Endothelial cell of umbilical vein (primary cell): ENCODE measurements around the gene BRD2. TPM values are rescaled to one million over a fixed set of nuclear protein-coding genes. Genes with fewer than 3 reads are reported as not detected.

Experiments used
- BruUV-seq: library from RNA; stranded (reverse); fragments of 400-500 nt; replicated peaks from 2 replicates; lab custom pipeline; 2021; lab: Mats Ljungman, UMichigan
- CTCF ChIA-PET: fragments of 300-600, 350-600 bp; sonication (Branson Sonifier 250); formaldehyde crosslinking; loops from one replicate; lab custom pipeline; 2021; ENCODE audit warnings: antibody characterized with exemption, inconsistent platforms; lab: Charles Lee
- POLR2A ChIA-PET: fragments of 300-600, 350-600 bp; sonication (Branson Sonifier 250); formaldehyde crosslinking; loops from one replicate; lab custom pipeline; 2021; ENCODE audit warnings: antibody characterized with exemption, inconsistent platforms; lab: Charles Lee
- DNase-seq: peaks from one replicate; pipeline ENCODE4 v3.0.0-alpha.2; 2011; ENCODE audit warnings: low read depth, low spot score
- FAIRE-seq: peaks from 2 replicates; lab custom pipeline; 2011; peaks lifted over from hg19 to GRCh38; lab: Jason Lieb, UNC
- H2AFZ ChIP-seq: 2 replicates; pipeline ENCODE4 v1.6.0; 2012; ENCODE audit warnings: low read depth, low read length, control low read depth, inconsistent platforms
- H3K27ac ChIP-seq: 2 replicates; pipeline ENCODE4 v1.5.1; 2011; ENCODE audit warnings: low read depth, mild to moderate bottlenecking, control low read depth, low read length, moderate library complexity; ENCODE audit not compliant: insufficient read depth
- H3K27me3 ChIP-seq, 2 experiments: 2 replicates each; pipeline versions ENCODE4 v1.6.0 to v1.6.1; 2011; ENCODE audit warnings: low read length in 2 of 2, mixed read lengths in 1 of 2; ENCODE audit not compliant: control insufficient read depth in 2 of 2, insufficient read depth in 2 of 2
- H3K36me3 ChIP-seq, 2 experiments: 2 replicates in 1 of 2; 3 replicates in 1 of 2; pipeline ENCODE4 v1.5.1; 2011; ENCODE audit warnings: low read length in 2 of 2, mild to moderate bottlenecking in 1 of 2, moderate library complexity in 1 of 2; ENCODE audit not compliant: control insufficient read depth in 2 of 2, insufficient read depth in 2 of 2; ENCODE audit errors: extremely low read depth in 1 of 2
- H3K4me1 ChIP-seq: 3 replicates; pipeline ENCODE4 v1.5.1; 2011; ENCODE audit warnings: mild to moderate bottlenecking, low read length; ENCODE audit not compliant: control insufficient read depth, insufficient read depth; ENCODE audit errors: extremely low read depth
- H3K4me2 ChIP-seq: 2 replicates; pipeline ENCODE4 v1.6.1; 2011; ENCODE audit warnings: low read length, control low read depth, mixed read lengths; ENCODE audit not compliant: insufficient read depth
- H3K4me3 ChIP-seq, 3 experiments: fragments of 200-600 bp in 1 of 3; sonication (generic), shearing (Covaris generic) in 1 of 3; replicated peaks in 1 of 3; 2 replicates each; pipeline ENCODE4 v1.5.1; 2011 to 2016; ENCODE audit warnings: control low read depth in 3 of 3, low read length in 3 of 3, mild to moderate bottlenecking in 2 of 3, inconsistent platforms in 1 of 3, low read depth in 1 of 3, moderate library complexity in 1 of 3; ENCODE audit not compliant: insufficient read depth in 1 of 3
- H3K79me2 ChIP-seq: 2 replicates; pipeline ENCODE4 v1.6.0; 2012; ENCODE audit warnings: low read length, inconsistent platforms; ENCODE audit not compliant: control insufficient read depth, insufficient read depth
- H3K9ac ChIP-seq: replicated peaks from 2 replicates; pipeline ENCODE3; 2011; ENCODE audit warnings: low read length, control low read depth; ENCODE audit not compliant: insufficient read depth; ENCODE audit errors: extremely low read depth
- H3K9me1 ChIP-seq: replicated peaks from 3 replicates; pipeline ENCODE4 v1.6.0; 2011; ENCODE audit warnings: mild to moderate bottlenecking, low read length; ENCODE audit not compliant: control insufficient read depth, insufficient read depth; ENCODE audit errors: extremely low read depth
- H3K9me3 ChIP-seq: replicated peaks from 2 replicates; pipeline ENCODE4 v1.5.1; 2012; ENCODE audit warnings: low read length, inconsistent platforms; ENCODE audit not compliant: control insufficient read depth, insufficient read depth
- H4K20me1 ChIP-seq: replicated peaks from 2 replicates; pipeline ENCODE3; 2011; ENCODE audit warnings: mild to moderate bottlenecking, low read length; ENCODE audit not compliant: control insufficient read depth, insufficient read depth; ENCODE audit errors: extremely low read depth
- EZH2 ChIP-seq: IDR thresholded peaks from 2 replicates; pipeline ENCODE4 v1.6.1; 2012; ENCODE audit warnings: borderline replicate concordance, low read depth, mild to moderate bottlenecking, moderate library complexity, low read length, inconsistent platforms; ENCODE audit not compliant: severe bottlenecking
- FOS ChIP-seq: IDR thresholded peaks from 2 replicates; pipeline ENCODE4 v1.6.1; 2011; ENCODE audit warnings: mild to moderate bottlenecking, low read length, moderate library complexity, borderline replicate concordance; ENCODE audit not compliant: insufficient read depth
- GATA2 ChIP-seq: IDR thresholded peaks from 2 replicates; pipeline ENCODE4 v1.7.0; 2011; ENCODE audit warnings: low read depth, mild to moderate bottlenecking, moderate library complexity, mixed read lengths, low read length; ENCODE audit not compliant: insufficient read length, insufficient read depth
- JUN ChIP-seq: IDR thresholded peaks from 2 replicates; pipeline ENCODE4 v1.6.1; 2011; ENCODE audit warnings: borderline replicate concordance, low read depth; ENCODE audit not compliant: insufficient read length, insufficient read depth
- MYC ChIP-seq: IDR thresholded peaks from one replicate; pipeline ENCODE4 v1.6.1; 2011; ENCODE audit warnings: mild to moderate bottlenecking, low read depth, low read length
- POLR2A ChIP-seq: IDR thresholded peaks from 2 replicates; pipeline ENCODE4 v1.6.1; 2012; ENCODE audit warnings: low read depth, mild to moderate bottlenecking, control low read depth, low read length
- POLR2AphosphoS5 ChIP-seq: IDR thresholded peaks from 2 replicates; pipeline ENCODE4 v1.6.1; 2012; ENCODE audit warnings: low read depth, mild to moderate bottlenecking, control low read depth, low read length, moderate library complexity; ENCODE audit not compliant: insufficient read depth
- dilution Hi-C: fragments of 300-500 bp; cut with MboI; formaldehyde crosslinking; loops from one replicate; pipeline ENCODE4 v1.15.0; 2019; ENCODE audit warnings: low sequenced_read_pairs; ENCODE audit not compliant: extremely low pct_ligation_motif_present
- intact Hi-C: fragments of 100-400 bp; cut with micrococcal nuclease; formaldehyde crosslinking; loops from one replicate; pipeline ENCODE4 v1.10.0; 2022
- polyA plus RNA-seq, 4 experiments: library from polyadenylated mRNA; depleted of rRNA in 3 of 4; stranded (reverse) in 3 of 4; unstranded in 1 of 4; fragments of >200 nt; gene quantifications; 2 replicates each; pipeline versions ENCODE4 v1.2.1 to v1.2.3, GENCODE V29; 2011 to 2012; ENCODE audit warnings: missing spikeins in 1 of 4
- total RNA-seq: library from RNA; stranded (reverse); gene quantifications from 2 replicates; pipeline ENCODE4 v1.2.3, GENCODE V29; 2021
- TF ChIP-seq, protein P1 (sequence below): IDR thresholded peaks from 2 replicates; pipeline ENCODE4 v1.6.1; 2011; ENCODE audit not compliant: insufficient read depth, insufficient read length
- TF ChIP-seq, protein P2 (sequence below), 2 donors: IDR thresholded peaks; 1 replicate in 1 of 2; 2 replicates in 1 of 2; pipeline ENCODE4 v1.5.1; 2011; ENCODE audit warnings: low read length in 2 of 2, mild to moderate bottlenecking in 2 of 2, moderate library complexity in 2 of 2, control low read depth in 1 of 2, inconsistent platforms in 1 of 2, low read depth in 1 of 2; ENCODE audit not compliant: insufficient read depth in 1 of 2; ENCODE audit errors: extremely low read depth in 1 of 2

Gene BRD2
- total and polyA plus RNA-seq, 2 donors (not counting 3 experiments of a cell fraction or from before 2014, with no cell fraction given), result 131 to 197 TPM

DNA sequence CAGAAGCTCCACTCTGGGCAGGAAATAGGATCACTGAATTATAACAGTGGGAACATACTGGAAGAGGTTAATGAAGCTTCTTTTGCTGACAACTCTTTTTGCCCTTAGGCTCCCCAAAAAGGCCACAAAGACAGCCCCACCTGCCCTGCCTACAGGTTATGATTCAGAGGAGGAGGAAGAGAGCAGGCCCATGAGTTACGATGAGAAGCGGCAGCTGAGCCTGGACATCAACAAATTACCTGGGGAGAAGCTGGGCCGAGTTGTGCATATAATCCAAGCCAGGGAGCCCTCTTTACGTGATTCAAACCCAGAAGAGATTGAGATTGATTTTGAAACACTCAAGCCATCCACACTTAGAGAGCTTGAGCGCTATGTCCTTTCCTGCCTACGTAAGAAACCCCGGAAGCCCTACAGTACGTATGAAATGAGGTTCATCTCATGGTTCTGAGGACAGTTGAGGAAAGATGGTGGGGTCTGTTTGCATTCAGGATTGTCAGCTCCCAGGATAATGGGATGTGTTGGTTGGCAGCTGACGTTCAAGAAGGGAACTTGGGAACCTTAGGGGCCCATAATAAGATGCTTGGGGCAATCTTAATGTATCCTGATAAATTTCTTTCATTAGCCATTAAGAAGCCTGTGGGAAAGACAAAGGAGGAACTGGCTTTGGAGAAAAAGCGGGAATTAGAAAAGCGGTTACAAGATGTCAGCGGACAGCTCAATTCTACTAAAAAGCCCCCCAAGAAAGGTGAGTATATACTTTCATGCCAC, 11.5 kb downstream of the BRD2 start:
- Histone ChIP-seq H3K4me2 (no peak overlapping the region), H4K20me1 (peaks cover 32% of the 10 kb centered on the region), H3K79me2 (peaks cover 47% of the 10 kb centered on the region), H3K9ac (no peak overlapping the region), H3K9me1 (no peaks in the 10 kb centered on the region), H3K9me3 (no peaks in the 10 kb centered on the region), H2AFZ (no peak overlapping the region), H3K4me1 (peaks cover 13% of the 10 kb centered on the region), H3K27ac (no peak overlapping the region), H3K27me3 (no peaks in the 10 kb centered on the region), H3K36me3 (peaks cover 46 to 53% of the 10 kb centered on the region in 2 experiments), H3K4me3 (no peak overlapping the region)
- no peak for DNase-seq
- dilution Hi-C loops (no loop called here), intact Hi-C loops (loop anchor here (10.0 kb wide), 1 partner anchor 435 kb away; the partner anchor contains the start of genes CUTA and PHF1)
- ChIA-PET POLR2A (interaction anchor here (0.6 to 2.2 kb wide), 2 partner anchors 8 to 258 kb away, joined by 3 to 27 read pairs; no protein-coding TSS in a partner anchor), CTCF (interaction anchor here (1.0 to 12.6 kb wide), 4 partner anchors 8 to 142 kb away, joined by 3 to 580 read pairs (median 12); partner anchors contain the start of genes HLA-DMA and TAP2)
- FAIRE-seq, result no peak
- BruUV-seq, result no TSS peak
- TF ChIP-seq FOS, result no peak
- no peak for TF ChIP-seq EZH2
- no peak for TF ChIP-seq JUN
- no peak for TF ChIP-seq POLR2A
- TF ChIP-seq, protein P1, sequence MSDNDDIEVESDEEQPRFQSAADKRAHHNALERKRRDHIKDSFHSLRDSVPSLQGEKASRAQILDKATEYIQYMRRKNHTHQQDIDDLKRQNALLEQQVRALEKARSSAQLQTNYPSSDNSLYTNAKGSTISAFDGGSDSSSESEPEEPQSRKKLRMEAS, result no peak
- no peak for TF ChIP-seq MYC
- TF ChIP-seq POLR2AphosphoS5, result no peak
- TF ChIP-seq, protein P2, sequence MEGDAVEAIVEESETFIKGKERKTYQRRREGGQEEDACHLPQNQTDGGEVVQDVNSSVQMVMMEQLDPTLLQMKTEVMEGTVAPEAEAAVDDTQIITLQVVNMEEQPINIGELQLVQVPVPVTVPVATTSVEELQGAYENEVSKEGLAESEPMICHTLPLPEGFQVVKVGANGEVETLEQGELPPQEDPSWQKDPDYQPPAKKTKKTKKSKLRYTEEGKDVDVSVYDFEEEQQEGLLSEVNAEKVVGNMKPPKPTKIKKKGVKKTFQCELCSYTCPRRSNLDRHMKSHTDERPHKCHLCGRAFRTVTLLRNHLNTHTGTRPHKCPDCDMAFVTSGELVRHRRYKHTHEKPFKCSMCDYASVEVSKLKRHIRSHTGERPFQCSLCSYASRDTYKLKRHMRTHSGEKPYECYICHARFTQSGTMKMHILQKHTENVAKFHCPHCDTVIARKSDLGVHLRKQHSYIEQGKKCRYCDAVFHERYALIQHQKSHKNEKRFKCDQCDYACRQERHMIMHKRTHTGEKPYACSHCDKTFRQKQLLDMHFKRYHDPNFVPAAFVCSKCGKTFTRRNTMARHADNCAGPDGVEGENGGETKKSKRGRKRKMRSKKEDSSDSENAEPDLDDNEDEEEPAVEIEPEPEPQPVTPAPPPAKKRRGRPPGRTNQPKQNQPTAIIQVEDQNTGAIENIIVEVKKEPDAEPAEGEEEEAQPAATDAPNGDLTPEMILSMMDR (IDR thresholded peaks at IDR 0.05; ENCODE audit: extremely low read depth in 1 of 2, insufficient read depth in 1 of 2, low read depth in 1 of 2, low read length in 2 of 2), result no peak
- TF ChIP-seq GATA2, result no peak
